UCSD-AML1 (cell line): ENCODE measurements around the gene KLHL17.

ENCODE experiments used
- DNase-seq: peaks from one replicate; lab custom pipeline; 2025; ENCODE audit not compliant: unreplicated experiment; lab: John Stamatoyannopoulos, UW

Gene KLHL17

GRCh38 chr1:921011-921837, 39.2 kb upstream of the KLHL17 start:
- DNase-seq, result peak; percentile 71

DNA sequence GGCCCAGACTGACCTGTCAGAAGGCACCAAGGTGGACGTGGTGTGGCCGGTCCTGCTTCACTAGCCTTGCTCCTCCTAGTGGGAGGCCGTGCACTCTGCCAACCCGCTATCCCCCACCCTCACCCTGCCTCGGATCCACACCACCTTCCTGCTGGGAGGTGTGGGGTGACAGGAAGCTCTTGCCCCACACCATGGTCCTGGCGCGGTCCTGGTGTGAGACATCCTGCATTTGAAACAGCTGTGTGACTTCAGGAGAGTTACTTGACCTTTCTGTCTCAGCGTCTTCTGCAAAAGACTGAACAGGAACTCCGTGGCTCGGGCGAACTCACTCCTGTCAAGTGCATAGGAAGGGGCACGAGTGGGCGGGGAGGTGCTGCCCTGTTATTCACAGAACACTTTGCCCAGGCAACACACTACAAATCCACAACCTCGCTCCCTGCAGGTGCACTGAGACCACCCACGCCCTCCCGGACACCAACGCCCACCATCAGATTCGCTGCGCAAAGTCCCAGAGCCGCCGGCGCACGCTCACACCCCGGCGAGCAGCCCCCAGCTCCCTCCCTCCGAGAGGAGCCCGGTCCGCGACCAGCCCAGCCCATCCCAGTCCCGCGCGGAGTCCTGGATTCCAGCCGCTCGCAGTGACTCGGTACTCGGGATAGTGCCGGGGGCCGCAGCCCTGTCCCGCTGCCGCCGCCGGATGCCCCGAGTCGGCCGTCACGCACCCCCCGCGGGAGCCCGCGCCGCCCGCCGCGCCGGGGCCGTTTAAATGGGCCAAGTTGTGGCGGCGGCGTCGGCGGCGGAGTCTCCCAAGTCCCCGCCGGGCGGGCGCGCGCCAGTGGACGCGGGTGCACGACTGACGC, 37.0 kb upstream of the KLHL17 start, which contains the start of gene SAMD11:
TSS of gene SAMD11 (plus strand) at position 793 of the 860 bp plus-strand sequence. CDS start 509 bp downstream, outside the sequence.
- DNase-seq, result peak; percentile 67

- no peak for DNase-seq
Measured at GRCh38 chr1:923991-924655, 36.3 kb upstream of the KLHL17 start.

GRCh38 chr1:924656-925560, 35.5 kb upstream of the KLHL17 start:
- peak; percentile 35 for DNase-seq

DNA sequence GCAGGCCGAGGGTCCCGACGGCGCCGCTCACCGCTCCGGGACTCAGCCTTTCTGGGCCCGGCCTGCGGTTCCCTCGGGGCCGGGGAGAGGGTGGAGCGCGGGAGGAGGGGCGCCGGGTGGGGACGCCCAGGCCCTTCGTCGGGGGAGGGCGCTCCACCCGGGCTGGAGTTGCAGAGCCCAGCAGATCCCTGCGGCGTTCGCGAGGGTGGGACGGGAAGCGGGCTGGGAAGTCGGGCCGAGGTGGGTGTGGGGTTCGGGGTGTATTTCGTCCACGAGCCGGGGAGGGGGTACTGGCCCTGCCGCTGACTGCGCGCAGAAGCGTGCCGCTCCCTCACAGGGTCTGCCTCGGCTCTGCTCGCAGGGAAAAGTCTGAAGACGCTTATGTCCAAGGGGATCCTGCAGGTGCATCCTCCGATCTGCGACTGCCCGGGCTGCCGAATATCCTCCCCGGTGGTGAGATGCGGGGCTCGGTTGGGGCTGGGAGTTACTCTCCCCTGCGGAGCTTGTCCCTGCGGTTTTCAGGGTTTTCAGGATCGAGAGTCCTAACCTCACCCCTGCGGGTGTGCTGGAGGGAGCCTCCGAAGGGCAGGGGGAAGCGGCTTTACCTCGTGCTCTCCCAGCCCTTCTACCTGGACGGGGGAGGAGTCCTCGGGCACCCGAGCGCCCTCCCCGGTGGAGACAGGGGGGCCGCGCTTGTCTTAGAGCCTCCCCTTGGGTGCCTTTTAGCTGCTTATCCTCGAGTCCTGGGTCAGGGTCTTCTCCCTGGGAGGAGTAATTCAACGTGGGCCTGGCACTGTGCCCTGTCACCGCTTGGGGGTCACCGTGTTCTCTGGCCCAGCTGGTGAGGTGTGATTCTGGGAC, 34.6 kb upstream of the KLHL17 start:
- no peak for DNase-seq

DNA sequence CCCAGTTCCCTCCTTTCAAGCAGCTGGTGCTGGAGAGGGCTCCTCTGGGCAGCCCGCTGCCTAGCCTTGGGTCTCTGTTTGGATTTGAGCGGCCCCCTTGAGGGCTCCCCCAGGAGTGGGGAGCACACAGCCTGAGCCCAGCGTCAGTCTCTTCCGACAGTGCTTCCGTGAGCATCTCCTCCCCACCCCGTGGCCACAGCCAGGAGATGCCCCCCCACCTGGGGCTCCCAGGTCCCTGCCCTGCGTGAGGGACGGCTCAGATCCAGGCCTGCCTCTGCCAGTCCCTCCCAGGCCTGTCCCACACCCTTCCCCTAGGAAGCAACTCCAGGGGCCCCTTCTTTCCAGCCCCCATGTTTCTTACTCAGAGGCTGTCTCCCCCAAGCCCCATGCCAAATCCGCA, 33.1 kb upstream of the KLHL17 start:
- no peak for DNase-seq

- DNase-seq, result no peak
Measured at GRCh38 chr1:927748-928147, 32.6 kb upstream of the KLHL17 start.

DNA sequence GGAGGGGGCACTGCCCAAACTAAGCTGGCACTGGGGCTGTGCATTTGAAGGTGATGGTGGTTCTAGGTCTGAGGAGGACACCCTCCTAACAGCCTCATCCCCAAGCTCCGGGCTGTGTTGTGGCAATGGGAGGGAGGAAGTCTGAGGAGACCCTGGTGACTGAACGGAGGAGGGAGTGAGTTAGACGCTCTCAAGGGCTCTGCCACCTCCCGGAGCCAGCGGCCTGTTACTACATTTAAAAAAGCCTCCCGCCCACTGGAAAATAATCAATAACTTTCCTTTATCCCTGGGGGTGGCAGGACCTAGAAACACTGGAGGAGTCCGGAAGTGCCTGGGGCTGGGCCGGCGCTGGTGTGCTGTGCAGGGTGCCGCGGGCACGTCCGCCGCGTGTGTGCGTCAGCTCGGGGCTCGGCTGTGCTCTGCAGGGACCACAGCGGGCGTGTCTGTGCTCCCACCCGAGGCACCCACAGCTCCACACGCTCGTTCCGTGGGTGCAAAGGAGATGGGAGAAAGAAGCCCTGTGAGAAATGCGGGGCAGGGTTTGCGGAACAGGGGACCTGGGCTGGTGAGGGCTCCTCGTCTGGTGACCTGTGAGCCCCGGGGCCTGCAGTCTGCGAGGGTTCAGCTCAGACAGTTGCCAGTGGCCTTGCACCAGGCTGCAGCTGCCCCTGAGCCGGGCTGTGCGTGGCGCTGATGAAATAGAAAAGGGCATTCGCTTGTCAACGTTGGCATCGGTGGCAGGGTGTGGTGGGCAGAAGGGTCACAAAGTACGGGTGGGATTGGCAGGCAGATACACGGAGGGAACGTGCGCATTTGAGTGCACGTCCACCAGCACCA, 31.3 kb upstream of the KLHL17 start:
- no peak for DNase-seq

GRCh38 chr1:929712-930632, 30.4 kb upstream of the KLHL17 start:
- DNase-seq, result no peak

DNA sequence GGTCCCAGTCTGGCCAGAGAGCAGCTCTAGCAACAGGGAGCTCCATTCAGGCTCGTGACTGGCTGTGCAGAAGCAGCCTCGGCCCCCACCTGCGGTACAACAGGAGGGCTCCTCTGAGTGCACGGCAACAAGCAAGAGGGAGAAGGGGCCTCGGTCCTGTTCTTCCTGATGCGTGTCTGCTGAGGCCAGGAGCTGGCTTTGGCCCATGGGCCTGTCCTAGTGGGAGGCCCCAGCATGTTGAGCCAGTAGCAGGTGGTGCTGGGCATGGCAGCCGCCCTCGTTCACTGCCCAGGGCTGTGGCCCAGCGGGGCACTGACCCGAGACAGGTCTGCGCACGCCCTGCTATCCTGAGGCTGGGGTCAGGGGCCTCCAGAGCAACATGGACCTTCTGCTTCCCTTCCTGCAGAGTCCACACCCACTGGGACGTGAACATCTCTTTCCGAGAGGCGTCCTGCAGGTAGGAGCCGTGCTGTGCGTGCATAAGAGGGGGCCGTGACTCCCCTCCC, 29.7 kb upstream of the KLHL17 start:
- DNase-seq, result no peak

DNA sequence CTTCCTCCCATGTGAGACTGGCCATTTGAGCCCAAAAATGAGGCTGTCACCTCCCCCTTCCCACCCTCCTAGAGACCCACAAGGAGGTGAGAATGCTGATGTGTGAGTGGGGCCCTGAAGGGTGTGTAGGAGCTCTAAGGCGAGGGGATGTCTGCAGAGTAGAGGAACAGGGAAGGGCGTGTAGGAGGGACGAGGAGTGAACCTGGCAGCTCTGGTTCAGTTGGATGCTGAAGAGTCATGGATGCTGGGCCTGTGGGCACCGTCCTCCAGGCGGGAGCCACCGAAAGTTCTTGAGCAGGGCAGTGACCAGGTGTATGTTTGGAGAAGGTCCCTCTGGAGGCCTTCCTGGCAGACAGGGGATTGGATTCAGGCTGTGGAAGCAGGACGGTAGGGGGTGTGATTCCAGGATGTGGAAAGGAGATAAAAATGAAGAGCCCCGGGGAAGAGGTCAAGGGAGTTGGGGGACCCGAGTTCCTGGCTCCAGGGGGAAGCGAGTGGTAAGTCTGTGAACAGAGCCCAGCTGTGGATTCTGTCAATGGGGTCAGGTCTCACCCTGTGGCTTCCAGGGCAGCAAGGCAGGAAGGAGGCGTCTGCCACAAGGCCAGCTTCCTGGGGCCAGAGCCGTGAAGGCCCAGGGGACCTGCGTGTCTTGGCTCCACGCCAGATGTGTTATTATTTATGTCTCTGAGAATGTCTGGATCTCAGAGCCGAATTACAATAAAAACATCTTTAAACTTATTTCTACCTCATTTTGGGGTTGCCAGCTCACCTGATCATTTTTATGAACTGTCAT, 28.8 kb upstream of the KLHL17 start:
- DNase-seq, result peak; percentile 22

DNA sequence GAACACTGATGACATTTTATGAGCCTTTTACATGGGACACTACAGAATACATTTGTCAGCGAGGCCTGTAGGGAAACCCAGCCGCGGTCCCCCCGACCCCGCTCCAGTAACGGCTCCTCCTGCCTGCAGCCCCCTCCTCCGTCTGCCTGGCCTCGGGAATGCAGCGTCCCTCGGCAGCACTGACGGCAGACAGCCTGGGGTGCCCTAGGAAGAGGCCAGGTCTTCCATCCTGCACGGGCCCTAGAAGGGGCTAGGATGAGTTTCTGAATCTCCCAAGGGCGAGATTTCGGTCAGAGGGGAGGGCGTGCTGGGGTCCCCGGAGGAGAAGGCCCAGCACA, 28.2 kb upstream of the KLHL17 start:
- no peak for DNase-seq

DNA sequence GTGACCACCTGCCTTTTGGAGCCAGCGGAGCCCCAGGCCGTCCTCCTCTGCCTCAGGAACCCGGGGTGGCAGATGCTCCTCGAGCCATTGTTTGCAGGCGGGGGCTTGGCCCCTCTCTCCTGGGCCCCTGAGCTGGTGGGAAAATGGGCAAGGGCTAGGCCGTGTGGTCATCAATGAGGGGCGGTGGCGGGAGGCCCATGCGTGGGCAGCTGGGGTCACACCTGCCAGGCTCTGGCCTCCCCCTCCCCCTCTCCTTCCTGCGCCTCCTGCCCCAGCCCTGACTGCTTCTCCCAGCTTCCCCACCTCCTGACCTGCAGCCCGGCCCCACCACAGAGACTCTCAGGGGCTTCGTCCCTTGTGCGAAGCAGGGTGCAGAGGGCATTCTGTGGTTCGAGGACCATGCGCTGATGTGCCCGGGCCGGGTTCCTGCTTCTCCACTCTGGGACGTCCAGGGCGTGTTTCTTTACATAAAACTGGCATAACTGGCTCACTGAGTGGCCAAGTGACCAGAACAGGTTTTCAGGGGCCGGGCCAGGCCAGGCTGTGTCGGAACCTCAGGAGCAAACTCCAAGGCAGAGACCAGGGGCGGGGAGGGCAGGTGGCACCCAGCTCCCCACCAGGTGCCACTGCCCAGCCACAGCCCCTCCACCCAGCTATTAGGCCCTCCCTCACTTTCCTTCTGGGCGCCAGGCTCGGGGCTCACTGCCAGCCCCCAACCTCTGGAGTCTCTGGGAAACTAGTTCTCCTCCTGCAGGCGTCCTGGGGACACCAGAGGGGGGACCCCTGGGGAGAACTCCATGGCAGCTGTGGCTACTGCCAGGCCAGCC, 27.4 kb upstream of the KLHL17 start:
- no peak for DNase-seq

DNA sequence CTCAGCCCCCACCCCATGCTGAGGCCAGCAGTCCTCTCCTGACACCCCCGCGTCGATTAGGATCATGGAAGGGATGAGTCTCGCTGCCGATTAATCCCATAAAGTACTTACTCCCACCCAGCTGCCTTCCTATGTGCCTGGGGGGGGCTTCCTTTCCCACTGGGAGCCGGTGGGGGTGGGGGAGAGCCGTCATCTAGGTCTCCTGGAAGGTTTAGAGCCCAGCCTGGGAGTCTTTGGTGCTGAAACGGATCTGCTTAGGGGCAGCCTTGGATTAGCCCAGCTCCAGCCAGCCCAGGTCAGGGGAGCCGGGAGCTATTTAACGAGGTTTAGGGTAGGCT, 26.8 kb upstream of the KLHL17 start:
- DNase-seq, result no peak

DNA sequence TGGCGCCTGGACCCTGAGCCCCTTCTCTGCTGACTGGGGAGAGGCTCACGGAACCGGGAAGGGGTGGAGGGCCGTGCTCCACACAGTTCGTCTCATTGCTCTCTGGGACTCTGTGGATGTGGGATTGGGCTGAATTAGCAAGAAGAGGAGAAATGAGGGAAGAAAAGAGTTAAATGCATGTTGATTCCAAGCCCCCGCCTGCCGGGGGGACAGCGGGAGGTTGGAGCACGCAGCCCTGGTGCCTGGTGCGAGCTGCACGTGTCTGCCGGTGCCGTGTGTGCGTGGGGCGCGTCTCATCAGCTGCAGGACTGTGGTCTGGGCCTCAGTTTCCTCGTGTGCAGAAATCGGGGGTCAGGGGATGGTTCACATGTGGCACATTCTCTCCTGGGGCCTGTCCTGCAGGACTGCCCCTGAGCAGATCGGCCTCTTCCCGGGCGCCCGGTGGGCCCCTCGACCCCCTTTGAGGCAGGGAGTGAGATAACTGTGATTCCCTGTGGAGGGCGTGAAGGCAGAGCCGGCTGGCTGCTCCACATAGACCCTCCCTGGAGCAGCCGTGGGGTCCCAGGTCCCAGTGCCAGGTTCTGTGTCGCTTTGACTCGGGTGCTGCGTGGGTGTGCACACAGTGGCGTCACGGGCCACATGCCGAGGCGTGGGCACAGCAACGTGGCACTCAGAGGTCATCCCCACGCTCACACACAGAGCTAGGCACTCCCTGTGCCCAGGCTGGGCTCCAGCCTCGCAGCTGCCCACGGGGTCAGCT, 25.2 kb upstream of the KLHL17 start:
- DNase-seq, result no peak
